K562 (cell line): ENCODE data around the gene ZNHIT1. TPM values are rescaled to one million over a fixed set of nuclear protein-coding genes. Genes with fewer than 3 reads are reported as not detected.
"Not testable (repeated sequence)": the region's sequence is repeated elsewhere in the genome, so short reads cannot be mapped to it uniquely, and the experiment has no call there.

Source experiments
- ATAC-seq: fragments of 200-7000 bp; cut with Tn5 transposase; 3 replicates; pipeline ENCODE4 v1.9.1; 2020; ENCODE audit warnings: moderate library complexity
- BruUV-seq: library from RNA; stranded (reverse); fragments of 400-500 nt; replicated peaks from 2 replicates; lab custom pipeline; 2021; lab: Mats Ljungman, UMichigan
- CTCF ChIA-PET: fragments of 300-600 bp; formaldehyde crosslinking; extraction: SDS; loops from one replicate; lab custom pipeline; 2021; ENCODE audit warnings: low intra/inter-chr PET ratio; lab: Yijun Ruan, JAX
- POLR2A ChIA-PET: fragments of 300-600, 350-650 bp; sonication (Branson Sonifier 250); formaldehyde crosslinking; extraction: SDS; loops from one replicate; lab custom pipeline; 2021; ENCODE audit warnings: antibody characterized with exemption, inconsistent platforms; lab: Yijun Ruan, JAX
- DNase-seq, 4 experiments: peaks; one replicate each; pipeline versions ENCODE4 v3.0.0 to v3.0.0-alpha.2; 2011 to 2018; ENCODE audit warnings: low spot score in 3 of 4, mixed read lengths in 3 of 4; ENCODE audit errors: extremely low read depth in 1 of 4
- FAIRE-seq: peaks from 2 replicates; lab custom pipeline; 2011; peaks lifted over from hg19 to GRCh38; lab: Jason Lieb, UNC
- H2AFZ ChIP-seq: 2 replicates; pipeline ENCODE4 v1.6.0; 2011; ENCODE audit warnings: low read depth, low read length, control low read depth, inconsistent platforms
- H3K27ac ChIP-seq: fragments of 200-600 bp; 3 replicates; pipeline ENCODE4 v1.8.0; 2011; ENCODE audit warnings: low read depth, mild to moderate bottlenecking, control low read depth, inconsistent platforms, low read length, moderate library complexity, mixed read lengths; ENCODE audit errors: extremely low read depth
- H3K27me3 ChIP-seq, 2 experiments: fragments of 300-600 bp in 1 of 2; 2 replicates in 1 of 2; 3 replicates in 1 of 2; pipeline versions ENCODE4 v1.6.0 to v1.8.0; 2011; ENCODE audit warnings: inconsistent platforms in 2 of 2, low read length in 2 of 2, mild to moderate bottlenecking in 1 of 2, mixed read lengths in 1 of 2, moderate library complexity in 1 of 2; ENCODE audit not compliant: control insufficient read depth in 2 of 2, insufficient read depth in 2 of 2
- H3K36me3 ChIP-seq: fragments of 300-600 bp; 3 replicates; pipeline ENCODE4 v1.8.0; 2011; ENCODE audit warnings: mild to moderate bottlenecking, low read length, inconsistent platforms; ENCODE audit not compliant: control insufficient read depth, insufficient read depth
- H3K4me1 ChIP-seq, 2 experiments: fragments of 200-600 bp in 1 of 2; replicated peaks in 1 of 2; 2 replicates in 1 of 2; 3 replicates in 1 of 2; pipeline versions ENCODE4 v1.5.1 to v1.8.0; 2011; ENCODE audit warnings: inconsistent platforms in 2 of 2, low read length in 2 of 2, mild to moderate bottlenecking in 1 of 2, mixed read lengths in 1 of 2, moderate library complexity in 1 of 2; ENCODE audit not compliant: control insufficient read depth in 2 of 2, insufficient read depth in 2 of 2
- H3K4me2 ChIP-seq: 2 replicates; pipeline ENCODE4 v1.6.1; 2011; ENCODE audit warnings: low read length, control low read depth, inconsistent platforms, mixed read lengths; ENCODE audit not compliant: insufficient read depth
- H3K4me3 ChIP-seq: fragments of 200-600 bp; sonication (generic), shearing (Covaris generic); 2 replicates; pipeline ENCODE4 v1.5.1; 2016; ENCODE audit warnings: control low read depth, inconsistent platforms
- H3K79me2 ChIP-seq: fragments of 200-600 bp; 3 replicates; pipeline ENCODE4 v1.8.0; 2011; ENCODE audit warnings: low read length, inconsistent platforms; ENCODE audit not compliant: control insufficient read depth, insufficient read depth
- H3K9ac ChIP-seq, 2 experiments: 2 replicates each; pipeline versions ENCODE4 v1.6.0 to v1.6.1; 2011; ENCODE audit warnings: low read depth in 2 of 2, low read length in 2 of 2, control low read depth in 1 of 2, inconsistent platforms in 1 of 2, mild to moderate bottlenecking in 1 of 2, mixed read lengths in 1 of 2; ENCODE audit not compliant: insufficient read depth in 1 of 2
- H3K9me1 ChIP-seq: one replicate; pipeline ENCODE4 v1.6.0; 2011; ENCODE audit warnings: inconsistent platforms, mild to moderate bottlenecking, low read length, moderate library complexity; ENCODE audit not compliant: control insufficient read depth, insufficient read depth
- H3K9me3 ChIP-seq: replicated peaks from 2 replicates; pipeline ENCODE4 v1.5.1; 2011; ENCODE audit warnings: low read depth, low read length, inconsistent platforms; ENCODE audit not compliant: control insufficient read depth, insufficient read depth
- H4K20me1 ChIP-seq: replicated peaks from 2 replicates; pipeline ENCODE4 v1.6.1; 2011; ENCODE audit warnings: low read length, inconsistent platforms, mixed read lengths; ENCODE audit not compliant: control insufficient read depth, insufficient read depth
- HNRNPK ChIP-seq: fragments of 200-400 bp; formaldehyde crosslinking; IDR thresholded peaks from one replicate; pipeline ENCODE4 v1.6.1; 2018; ENCODE audit warnings: mild to moderate bottlenecking, low read depth, low read length; ENCODE audit not compliant: poor library complexity, severe bottlenecking
- PCBP1 ChIP-seq: fragments of 200-400 bp; formaldehyde crosslinking; IDR thresholded peaks from 2 replicates; pipeline ENCODE4 v1.6.1; 2018; ENCODE audit warnings: mild to moderate bottlenecking, low read depth, low read length; ENCODE audit not compliant: poor library complexity, severe bottlenecking
- PCBP2 ChIP-seq: fragments of 200-400 bp; formaldehyde crosslinking; IDR thresholded peaks from 2 replicates; pipeline ENCODE4 v1.6.1; 2018; ENCODE audit warnings: low read length, low read depth, mild to moderate bottlenecking, moderate library complexity; ENCODE audit not compliant: poor library complexity, severe bottlenecking
- YY1 ChIP-seq, 3 experiments: IDR thresholded peaks; 2 replicates each; pipeline ENCODE4 v1.6.1; 2011; ENCODE audit warnings: low read length in 2 of 3, mild to moderate bottlenecking in 2 of 3, moderate library complexity in 2 of 3, borderline replicate concordance in 1 of 3, control low read depth in 1 of 3, low read depth in 1 of 3; ENCODE audit not compliant: insufficient read depth in 3 of 3, insufficient replicate concordance in 2 of 3, control insufficient read depth in 1 of 3, insufficient read length in 1 of 3; ENCODE audit errors: extremely low read depth in 1 of 3
- ZNF512 ChIP-seq: IDR thresholded peaks from 2 replicates; pipeline ENCODE4 v1.6.1; 2016; ENCODE audit warnings: missing genetic modification characterization, missing compliant biosample characterization
- WGBS: fragments of 100-300 bp; shearing (Covaris generic); methylation state at CpG from one replicate; pipeline ENCODE4 v1.1.6; 2016; ENCODE audit warnings: low coverage, mixed read lengths; ENCODE audit not compliant: insufficient coverage; ENCODE audit errors: missing lambda C conversion rate; 5-methylcytosine and 5-hydroxymethylcytosine counted together
- in situ Hi-C: fragments of 300-500 bp; cut with MboI; formaldehyde crosslinking; loops from 4 replicates; pipeline ENCODE4 v1.15.0; 2018; ENCODE audit warnings: inconsistent platforms, mixed read lengths
- intact Hi-C: fragments of 100-400 bp; cut with micrococcal nuclease; formaldehyde crosslinking; loops from 2 replicates; pipeline ENCODE4 v1.14.2; 2022
- polyA plus RNA-seq, 8 experiments: library from polyadenylated mRNA; depleted of rRNA in 4 of 8; stranded (reverse) in 5 of 8; unstranded in 3 of 8; fragments of >200 nt; fragmentation: Nextera tagmentation in 2 of 8; fragmentation: Illumina TruSeq in 1 of 8; extraction: Ambion mirVana in 2 of 8; extraction: Trizol in 1 of 8; gene quantifications; 2 replicates each; pipeline versions ENCODE4 v1.2.1 to v1.2.3, GENCODE V29; 2011 to 2014; ENCODE audit warnings: inconsistent platforms in 1 of 8, missing spikeins in 1 of 8
- total RNA-seq, 7 experiments: library from RNA; depleted of rRNA in 6 of 7; stranded (reverse); fragments of >200 nt in 6 of 7; fragmentation: Illumina TruSeq in 2 of 7; extraction: Trizol in 2 of 7; gene quantifications; 2 replicates each; pipeline versions ENCODE4 v1.2.1 to v1.2.3, GENCODE V29; 2011 to 2021; ENCODE audit warnings: low replicate concordance in 1 of 7

The ZNHIT1 gene
- total and polyA plus RNA-seq, 9 of the 15 experiments (the other 6 are each of a cell fraction or from before 2014, with no cell fraction given): 6.4 to 162 (median 70.1) TPM

- peak in 2 of 3 experiments; percentile 42 for TF ChIP-seq YY1 (IDR thresholded peaks at IDR 0.05; ENCODE audit: borderline replicate concordance in 1 of 3, control insufficient read depth in 1 of 3, extremely low read depth in 1 of 3, insufficient read depth in 3 of 3, insufficient read length in 1 of 3, insufficient replicate concordance in 2 of 3, low read depth in 1 of 3, low read length in 2 of 3)
Measured at GRCh38 chr7:101251871-101252659, 34.1 kb downstream of the ZNHIT1 start (continued).

GRCh38 chr7:101253199-101253598 is 35.2 kb downstream of the ZNHIT1 start:
- H3K36me3 ChIP-seq: peaks cover 19% of the 10 kb centered on the region
- peaks cover 31% of the 10 kb centered on the region for H3K79me2 ChIP-seq
- FAIRE-seq, intact Hi-C loops, H3K9me3 ChIP-seq, in situ Hi-C loops, BruUV-seq, H3K9me1 ChIP-seq, ATAC-seq, DNase-seq, H4K20me1 ChIP-seq, H3K9ac ChIP-seq, H3K27ac ChIP-seq, CTCF ChIA-PET: not testable (repeated sequence)
- 42% methylated on average over 3 of the region's 5 CpGs for WGBS
- TF ChIP-seq ZNF512 (tag) (peak; percentile 87), HNRNPK (peak; percentile 64), PCBP1 (peak; percentile 84), PCBP2 (peak; percentile 93)
- POLR2A ChIA-PET: interaction anchor here (0.6 to 1.3 kb wide), 4 partner anchors 10 to 174 kb away, joined by 3 to 10 read pairs (median 4); partner anchors contain the start of gene TRIM56
- 0 out of 2 replicates have a peak overlapping the region, but pooled peaks have one; percentile 56 for H3K4me3 ChIP-seq
- peaks cover 5 to 12% of the 10 kb centered on the region in 2 experiments; a peak in 3 of 5 replicates for H3K4me1 ChIP-seq
- peaks cover 4 to 20% of the 10 kb centered on the region in 2 experiments; a peak in 3 of 5 replicates for H3K27me3 ChIP-seq
- H2AFZ ChIP-seq: peak overlapping the region; percentile 87
- peak overlapping the region; percentile 70 for H3K4me2 ChIP-seq
